Stimulated activated CD4-positive, alpha-beta T cell treated with anti-CD3 and anti-CD28 coated beads, Interleukin-4, amount 100 ng/mL, for 48 hours (primary cell): Measurements from ENCODE around the gene CHRM1.
"Not testable (repeated sequence)": the region's sequence is repeated elsewhere in the genome, so short reads cannot be mapped to it uniquely, and the experiment has no call there.

Source experiments
- DNase-seq, 2 donors: peaks; one replicate each; pipeline ENCODE4 v3.0.0-alpha.2; 2020; ENCODE audit warnings: low read depth in 2 of 2

Gene CHRM1

GRCh38 chr11:62921201-62921572 is at the start of gene CHRM1:
CHRM1 (minus strand) TSS chr11:62921363; CDS start chr11:62911100, 10,263 bp downstream.
- DNase-seq = no peak

GRCh38 chr11:62965574-62965973 is 44.4 kb upstream of the CHRM1 start:
- DNase-seq = no peak

GRCh38 chr11:62962391-62962790 is 41.2 kb upstream of the CHRM1 start:
- no peak for DNase-seq

GRCh38 chr11:62961017-62961570 is 39.9 kb upstream of the CHRM1 start:
- DNase-seq = no peak

GRCh38 chr11:62959422-62959980 is 38.3 kb upstream of the CHRM1 start:
- no peak for DNase-seq

GRCh38 chr11:62958547-62959421 is 37.6 kb upstream of the CHRM1 start:
- no peak for DNase-seq

GRCh38 chr11:62957147-62957546 is 36.0 kb upstream of the CHRM1 start:
- no peak for DNase-seq

GRCh38 chr11:62954478-62954877 is 33.3 kb upstream of the CHRM1 start:
- DNase-seq = no peak

- no peak for DNase-seq
These were observed 32.6 kb upstream of the CHRM1 start for GRCh38 chr11:62953811-62954210.

- DNase-seq = no peak
These were observed 27.7 kb upstream of the CHRM1 start for GRCh38 chr11:62948765-62949320.

GRCh38 chr11:62945538-62945937 is 24.4 kb upstream of the CHRM1 start:
- DNase-seq = not testable (repeated sequence)

GRCh38 chr11:62937528-62937927 is 16.4 kb upstream of the CHRM1 start:
- not testable (repeated sequence) for DNase-seq

- no peak for DNase-seq
These were observed 13.3 kb upstream of the CHRM1 start for GRCh38 chr11:62934496-62934785.

GRCh38 chr11:62933750-62934495 is 12.8 kb upstream of the CHRM1 start:
- no peak for DNase-seq

GRCh38 chr11:62933285-62933684 is 12.1 kb upstream of the CHRM1 start:
- DNase-seq = no peak

GRCh38 chr11:62931499-62932278 is 10.5 kb upstream of the CHRM1 start:
- DNase-seq = no peak

- no peak for DNase-seq
These were observed 9.5 kb upstream of the CHRM1 start for GRCh38 chr11:62930666-62931065.

- no peak for DNase-seq
These were observed 9.0 kb upstream of the CHRM1 start for GRCh38 chr11:62930157-62930556.

- no peak for DNase-seq
These were observed 6.8 kb upstream of the CHRM1 start for GRCh38 chr11:62928011-62928410.

GRCh38 chr11:62926680-62927455 is 5.7 kb upstream of the CHRM1 start:
- DNase-seq = no peak
